ENCODE data around the gene CALM3.
A peak's percentile ranks its signal among the peaks of the same experiment; 100 is the strongest.

Gene CALM3

DNA sequence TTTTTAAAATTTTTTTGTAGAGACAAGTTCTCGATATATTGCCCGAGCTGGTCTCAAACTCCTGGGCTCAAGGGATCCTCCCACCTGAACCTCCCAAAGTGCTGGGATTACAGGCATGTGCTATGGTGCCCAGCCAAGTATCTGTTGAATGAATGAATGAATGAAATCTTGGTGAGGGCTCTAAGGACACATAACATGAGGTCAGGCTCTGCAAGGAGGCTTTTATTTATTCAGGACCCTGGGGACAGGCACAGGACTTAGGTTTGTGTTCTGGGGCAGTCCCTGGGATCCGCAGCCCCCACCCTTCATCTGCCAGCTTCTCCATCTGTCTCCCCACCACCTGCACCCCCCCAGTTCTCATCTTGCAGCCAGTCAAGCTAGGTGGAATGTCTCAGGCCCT lies 19.1 kb downstream of the CALM3 start:
- TF ChIP-seq, protein P1, sequence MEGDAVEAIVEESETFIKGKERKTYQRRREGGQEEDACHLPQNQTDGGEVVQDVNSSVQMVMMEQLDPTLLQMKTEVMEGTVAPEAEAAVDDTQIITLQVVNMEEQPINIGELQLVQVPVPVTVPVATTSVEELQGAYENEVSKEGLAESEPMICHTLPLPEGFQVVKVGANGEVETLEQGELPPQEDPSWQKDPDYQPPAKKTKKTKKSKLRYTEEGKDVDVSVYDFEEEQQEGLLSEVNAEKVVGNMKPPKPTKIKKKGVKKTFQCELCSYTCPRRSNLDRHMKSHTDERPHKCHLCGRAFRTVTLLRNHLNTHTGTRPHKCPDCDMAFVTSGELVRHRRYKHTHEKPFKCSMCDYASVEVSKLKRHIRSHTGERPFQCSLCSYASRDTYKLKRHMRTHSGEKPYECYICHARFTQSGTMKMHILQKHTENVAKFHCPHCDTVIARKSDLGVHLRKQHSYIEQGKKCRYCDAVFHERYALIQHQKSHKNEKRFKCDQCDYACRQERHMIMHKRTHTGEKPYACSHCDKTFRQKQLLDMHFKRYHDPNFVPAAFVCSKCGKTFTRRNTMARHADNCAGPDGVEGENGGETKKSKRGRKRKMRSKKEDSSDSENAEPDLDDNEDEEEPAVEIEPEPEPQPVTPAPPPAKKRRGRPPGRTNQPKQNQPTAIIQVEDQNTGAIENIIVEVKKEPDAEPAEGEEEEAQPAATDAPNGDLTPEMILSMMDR (conservative IDR thresholded peaks at IDR 0.05; ENCODE audit: control insufficient read depth, insufficient read depth, low read depth, low read length) = no peak
- no peak for DNase-seq (ENCODE audit: low read depth)
- H3K4me3 ChIP-seq (ENCODE audit: control insufficient read depth, low read depth, low read length) = no peak overlapping the region

DNA sequence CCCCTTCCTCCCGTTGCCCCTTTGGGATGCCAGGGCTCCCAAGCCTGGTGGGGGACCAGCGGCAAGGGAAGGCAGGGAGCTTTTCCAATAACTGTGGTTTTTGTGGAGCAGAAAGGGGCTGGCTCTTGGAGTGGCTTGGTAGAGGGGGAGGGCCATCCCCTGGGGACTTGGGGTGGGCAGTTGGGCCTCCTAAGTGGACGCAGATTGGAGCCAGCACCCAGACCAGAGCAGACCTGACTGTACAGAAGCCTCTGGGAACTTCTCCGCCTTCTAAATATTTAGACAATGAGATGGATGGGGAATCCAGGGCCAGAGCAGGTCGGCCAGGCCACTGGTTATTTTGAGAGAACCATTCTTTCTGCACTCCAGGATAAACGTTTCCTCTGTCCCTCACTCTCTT lies 19.6 kb downstream of the CALM3 start:
- DNase-seq (ENCODE audit: low read depth) = peak; percentile 63
- no peak overlapping the region for H3K4me3 ChIP-seq (ENCODE audit: control insufficient read depth, low read depth, low read length)
- TF ChIP-seq, protein P1 (conservative IDR thresholded peaks at IDR 0.05; ENCODE audit: control insufficient read depth, insufficient read depth, low read depth, low read length) = no peak

DNA sequence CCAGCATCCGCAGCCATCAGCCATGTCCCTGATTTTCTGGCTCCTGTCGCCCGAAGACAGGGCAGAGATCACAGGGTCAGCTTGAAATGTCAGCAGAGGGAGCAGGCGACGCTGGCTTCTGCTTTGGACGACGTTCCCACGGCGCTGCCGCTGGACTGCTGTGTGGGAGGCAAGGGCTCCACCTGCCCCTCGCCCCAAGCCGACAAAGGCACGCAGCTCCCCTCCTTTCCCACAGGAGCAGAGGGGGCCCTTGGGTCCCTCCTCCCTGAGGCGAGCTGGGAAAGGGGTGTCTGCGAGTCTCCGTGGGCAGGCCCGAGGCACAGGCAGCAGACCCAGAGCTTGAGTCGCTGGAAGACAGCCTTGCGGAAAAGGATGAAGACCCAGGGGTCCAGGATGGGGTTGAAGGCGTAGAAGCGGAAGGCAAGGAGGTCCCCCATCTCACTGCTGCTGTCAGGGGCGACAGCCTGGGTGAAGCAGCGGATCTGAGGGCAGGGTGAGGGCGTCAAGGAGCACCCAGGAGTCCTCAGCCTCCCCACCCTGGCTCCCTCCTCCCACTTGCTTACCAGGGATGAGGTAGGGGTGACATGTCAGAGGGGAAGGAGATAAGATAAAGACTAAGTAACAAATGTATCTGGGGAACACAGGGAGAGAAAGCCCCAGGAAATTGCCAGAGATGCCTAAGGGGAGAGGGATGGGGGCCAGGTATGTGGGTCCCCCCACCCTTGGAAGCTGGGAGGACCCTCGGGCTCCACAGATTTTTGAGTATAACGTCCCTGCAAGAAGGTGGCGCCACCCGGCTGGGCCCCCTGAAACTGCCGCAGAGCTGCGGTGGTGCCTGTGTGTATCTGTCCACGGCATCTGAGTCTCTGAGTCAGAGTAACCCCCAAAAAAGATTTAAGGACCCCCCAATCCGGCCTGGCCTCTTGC lies 20.3 kb downstream of the CALM3 start:
- H3K4me3 ChIP-seq (ENCODE audit: control insufficient read depth, low read depth, low read length) = no peak overlapping the region
- TF ChIP-seq, protein P1 (conservative IDR thresholded peaks at IDR 0.05; ENCODE audit: control insufficient read depth, insufficient read depth, low read depth, low read length) = no peak
- DNase-seq (ENCODE audit: low read depth) = no peak

DNA sequence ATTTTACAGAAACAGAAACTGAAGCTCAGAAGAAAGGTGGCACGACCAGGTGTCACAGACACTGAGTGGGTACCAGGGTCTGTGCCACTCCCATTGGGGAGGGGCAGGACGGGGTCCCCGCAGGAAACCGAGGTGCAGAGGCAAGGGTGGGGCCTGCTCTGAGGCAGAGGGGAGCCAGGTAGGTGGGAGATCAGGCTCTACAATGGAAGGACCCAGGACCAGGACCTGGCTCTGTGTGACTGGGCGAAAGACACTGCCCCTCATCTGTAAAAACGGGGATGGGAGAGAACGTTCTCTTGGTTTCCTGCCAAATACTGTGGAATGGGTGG lies 21.0 kb downstream of the CALM3 start:
- DNase-seq (ENCODE audit: low read depth) = no peak
- no peak overlapping the region for H3K4me3 ChIP-seq (ENCODE audit: control insufficient read depth, low read depth, low read length)
- TF ChIP-seq, protein P1 (conservative IDR thresholded peaks at IDR 0.05; ENCODE audit: control insufficient read depth, insufficient read depth, low read depth, low read length) = no peak

DNA sequence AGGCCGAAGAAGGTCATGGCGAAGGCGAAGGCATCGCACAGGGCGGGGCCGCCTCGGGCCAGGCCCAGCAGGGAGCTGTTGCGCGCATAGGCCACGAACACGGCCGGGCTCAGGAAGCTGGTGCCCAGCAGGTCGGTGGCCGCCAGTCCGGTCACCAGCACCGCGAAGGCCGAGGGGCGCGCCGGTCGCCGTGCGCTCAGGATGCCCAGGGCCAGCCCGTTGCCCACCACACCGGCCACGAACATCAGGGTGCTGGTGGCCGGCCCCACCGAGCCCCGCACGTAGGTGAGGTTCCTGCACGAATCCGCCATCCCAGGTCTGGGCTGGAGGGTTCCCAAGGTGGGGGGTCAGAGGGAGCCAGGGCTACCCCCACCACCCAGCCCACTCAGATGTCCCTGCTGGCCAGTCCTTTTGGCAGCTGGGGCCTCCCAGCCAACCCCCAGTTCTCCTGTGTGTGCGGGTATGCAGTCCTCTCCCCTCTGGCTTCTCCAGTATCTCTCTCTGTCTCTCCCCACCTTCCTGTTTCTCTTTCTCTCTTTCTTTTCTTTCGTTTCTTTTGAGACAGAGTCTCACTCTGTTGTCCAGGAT lies 22.9 kb downstream of the CALM3 start:
- DNase-seq (ENCODE audit: low read depth) = no peak
- TF ChIP-seq, protein P1 (conservative IDR thresholded peaks at IDR 0.05; ENCODE audit: control insufficient read depth, insufficient read depth, low read depth, low read length) = no peak
- no peak overlapping the region for H3K4me3 ChIP-seq (ENCODE audit: control insufficient read depth, low read depth, low read length)

DNA sequence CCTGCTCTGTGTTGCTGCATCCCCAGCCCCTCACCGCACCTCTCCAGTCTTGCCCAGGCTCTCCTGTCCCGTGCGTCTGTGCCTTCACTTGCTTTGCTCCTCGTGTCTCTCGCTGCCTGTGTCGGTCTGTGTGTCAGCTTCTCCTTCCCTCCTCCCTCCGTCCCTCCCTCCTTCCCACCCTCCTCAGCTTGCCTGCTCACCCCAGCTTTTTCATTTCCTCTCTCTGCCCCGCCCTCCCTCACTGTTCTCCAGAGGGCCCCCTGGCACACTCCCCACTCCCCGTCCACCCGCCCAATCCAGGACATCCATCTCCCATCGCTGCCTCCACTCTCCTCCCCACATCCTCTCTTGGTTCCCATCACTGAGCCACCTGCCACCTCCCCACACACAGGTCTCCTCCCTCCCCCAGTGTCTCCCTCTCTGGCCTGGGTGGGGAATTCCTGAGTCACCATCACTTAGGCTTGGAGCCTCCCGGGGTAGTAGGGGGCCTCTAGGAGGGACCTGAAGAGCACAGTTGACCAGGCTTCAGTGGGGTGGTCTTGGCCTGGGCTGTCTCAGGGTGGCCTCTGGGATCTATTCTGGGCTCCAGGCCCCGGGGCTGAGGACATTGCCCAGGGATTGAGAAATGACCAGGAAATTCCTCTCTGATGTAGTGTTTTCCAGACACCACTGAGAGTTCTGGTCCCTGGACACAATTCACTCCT lies 24.0 kb downstream of the CALM3 start, which contains the start of gene PTGIR:
Gene PTGIR, minus strand, starts transcription at position 132 of the 704 bp plus-strand sequence. CDS start 864 bp downstream, outside the sequence.
- peak; percentile 79 for DNase-seq (ENCODE audit: low read depth)

More for the DNA sequence above, 24.0 kb downstream of the CALM3 start, which contains the start of gene PTGIR:
- TF ChIP-seq, protein P1 (conservative IDR thresholded peaks at IDR 0.05; ENCODE audit: control insufficient read depth, insufficient read depth, low read depth, low read length) = no peak
- peak within 1 kb of the TSS; percentile 29 for H3K4me3 ChIP-seq (ENCODE audit: control insufficient read depth, low read depth, low read length)

All from fibroblast of mammary gland (primary cell).